NCI-H446 (cell line): ENCODE measurements around the gene RAB36.

Experiments
- DNase-seq, 2 experiments: peaks; one replicate each; lab custom pipeline; 2025; lab: John Stamatoyannopoulos, UW

The RAB36 gene

GRCh38 chr22:23182309-23183060, 37.2 kb downstream of the RAB36 start:
- no peak for DNase-seq

DNA sequence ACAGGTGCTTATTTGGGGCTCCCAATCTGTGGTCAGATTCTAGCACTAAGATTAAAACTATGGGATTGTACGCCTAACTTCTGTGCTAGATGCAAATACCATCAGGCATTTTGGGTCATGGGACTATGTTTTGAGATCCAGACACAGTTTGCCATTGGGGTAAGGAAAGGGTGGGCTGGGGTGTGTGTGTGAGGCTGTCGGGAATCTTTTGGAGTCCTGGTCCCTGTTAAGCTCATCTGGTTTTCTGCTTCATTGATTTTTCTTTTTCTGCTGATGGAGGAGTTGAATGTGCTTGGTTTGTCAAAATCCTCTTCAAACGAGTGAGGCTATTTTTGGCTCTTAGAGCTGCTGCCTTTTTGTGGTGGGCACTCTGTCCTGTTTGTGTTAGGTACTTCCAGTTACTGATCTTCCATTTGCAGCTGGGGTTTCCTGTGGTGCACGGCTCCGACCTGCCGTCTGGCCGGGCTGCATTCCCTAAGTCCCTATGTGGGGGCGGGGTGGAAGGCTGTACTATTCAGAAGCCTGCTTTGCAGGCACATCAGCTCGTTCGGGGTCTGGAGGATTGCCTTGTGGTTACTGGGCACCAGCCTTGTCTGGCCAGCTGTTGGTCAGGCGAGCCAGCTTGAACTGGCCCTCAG, 37.9 kb downstream of the RAB36 start:
- peak in 1 of 2 experiments; percentile 62 for DNase-seq

DNA sequence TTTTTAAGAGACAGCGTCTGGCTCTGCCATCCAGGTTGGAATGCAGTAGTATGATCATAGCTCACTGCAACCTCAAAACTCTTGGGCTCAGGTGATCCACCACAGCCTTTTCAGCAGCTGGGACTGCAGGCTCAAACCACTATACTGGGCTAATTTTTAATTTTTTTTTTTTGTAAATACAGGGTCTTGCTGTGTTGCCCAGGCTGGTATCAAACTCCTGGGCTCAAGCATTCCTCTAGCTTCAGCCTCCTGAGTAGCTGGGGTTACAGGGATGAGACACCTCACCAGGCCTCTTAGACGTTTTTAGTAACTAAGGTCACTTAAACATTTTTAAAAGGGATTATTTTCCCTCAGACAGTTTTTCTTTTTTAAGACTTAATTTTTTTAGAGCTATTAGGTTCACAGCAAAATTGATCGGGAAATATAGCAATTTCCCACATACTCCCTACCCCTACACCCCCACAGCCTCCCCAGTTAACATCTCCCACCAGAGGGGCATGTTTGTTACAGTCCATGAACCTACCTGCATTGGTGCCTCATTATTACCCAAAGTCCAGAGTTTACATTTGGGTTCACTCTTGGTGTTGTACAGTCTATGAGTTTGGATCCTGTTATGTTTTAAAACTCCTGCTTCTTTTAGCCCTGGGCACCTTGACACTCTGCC, 39.0 kb downstream of the RAB36 start:
- DNase-seq: no peak

DNA sequence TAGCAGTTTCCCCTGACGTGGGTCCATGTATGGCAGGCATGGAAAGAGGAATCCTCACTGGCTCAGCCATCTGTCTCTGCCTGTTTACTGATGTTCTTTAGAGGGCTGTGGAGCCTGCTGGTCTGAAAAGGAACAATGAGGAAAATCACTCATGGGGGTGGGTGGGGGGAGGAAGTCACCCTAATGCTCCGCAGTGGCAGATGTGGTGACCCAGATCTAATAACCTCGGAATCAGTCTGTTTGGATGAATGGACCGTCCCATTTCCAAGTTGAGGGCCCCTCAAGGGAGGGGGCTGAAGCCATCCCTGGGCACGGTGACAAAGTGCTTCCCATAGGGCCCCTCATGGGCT, 39.5 kb downstream of the RAB36 start:
- DNase-seq: peak in 1 of 2 experiments; percentile 40

DNA sequence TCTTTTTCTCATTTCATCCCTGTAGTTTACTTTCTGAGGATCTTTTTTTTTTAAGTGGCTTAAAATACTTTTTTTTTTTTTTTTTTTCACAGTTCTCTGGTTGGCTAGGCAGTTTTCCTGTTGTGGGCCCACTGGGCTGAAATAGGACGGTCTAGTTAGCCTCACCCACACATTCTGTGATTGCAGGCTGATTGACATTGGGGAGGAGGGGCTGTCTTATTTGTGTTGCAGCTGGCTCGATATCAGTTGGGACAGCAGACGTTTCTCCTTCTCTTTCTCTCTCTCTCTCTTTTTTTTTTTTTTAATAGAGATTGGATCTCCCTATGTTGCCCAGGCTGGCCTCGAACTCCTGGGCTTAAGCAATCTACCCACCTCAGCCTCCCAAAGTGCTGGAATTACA, 41.9 kb downstream of the RAB36 start:
- DNase-seq: no peak

DNA sequence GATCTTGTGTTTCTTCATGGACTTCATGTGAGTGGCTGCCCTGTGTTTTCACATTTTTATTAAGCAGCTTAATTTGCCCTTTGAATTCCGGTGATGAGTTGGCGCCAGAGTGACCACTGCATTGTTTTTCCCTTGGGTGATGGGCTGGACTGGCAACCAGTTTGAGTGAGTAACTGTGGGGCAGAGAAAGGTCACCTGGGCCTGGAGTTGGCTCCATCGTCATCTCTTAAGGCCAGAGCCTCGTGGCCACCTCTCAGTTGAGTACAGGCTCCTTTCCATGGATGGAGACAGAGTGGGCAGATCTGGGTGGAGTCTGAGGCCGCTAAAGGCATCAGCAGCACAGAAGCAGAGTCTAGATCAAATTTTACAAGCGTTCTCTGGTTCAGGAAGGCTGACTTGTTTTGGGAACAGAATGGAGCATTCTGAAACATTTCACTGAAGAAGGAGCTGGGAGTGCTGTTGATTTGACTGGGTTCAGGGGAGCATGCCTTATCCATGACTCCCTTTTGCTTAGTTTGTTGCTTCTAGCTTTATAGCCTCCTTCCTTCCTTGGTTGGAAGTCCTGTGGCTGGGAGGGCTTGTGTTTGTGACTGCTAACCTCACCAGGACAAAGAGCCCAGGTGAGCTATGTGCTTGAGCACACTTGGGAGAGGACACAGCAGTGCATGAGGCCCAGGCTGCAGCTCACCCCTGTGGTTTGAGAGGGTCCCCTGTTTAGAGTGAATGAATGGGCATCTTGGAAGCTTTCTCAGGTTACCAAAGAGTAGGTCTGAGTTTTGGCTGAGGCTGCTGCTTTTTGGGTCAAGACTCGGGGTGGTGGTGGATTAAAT, 42.8 kb downstream of the RAB36 start:
- no peak for DNase-seq

DNA sequence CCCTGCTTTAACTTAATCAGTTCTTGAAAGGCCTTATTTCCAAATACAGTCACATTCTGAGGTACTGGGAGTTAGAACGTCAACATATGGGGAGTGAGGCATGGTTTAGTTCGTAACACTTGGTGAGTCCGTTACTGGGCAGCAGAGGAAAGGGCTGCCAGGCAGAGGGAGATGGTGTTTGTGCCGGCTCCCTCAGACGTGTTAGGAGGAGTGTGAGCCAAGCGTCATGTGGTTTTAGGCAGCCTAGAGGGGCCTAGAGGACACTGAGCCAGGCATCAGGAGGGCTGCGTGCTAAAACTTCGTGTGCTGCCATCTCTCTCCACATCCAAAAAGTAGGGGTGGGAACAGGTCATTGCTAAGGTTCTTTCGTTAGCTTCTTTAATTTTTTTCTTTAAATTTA, 45.2 kb downstream of the RAB36 start:
- no peak for DNase-seq

GRCh38 chr22:23192133-23192532, 46.9 kb downstream of the RAB36 start:
- DNase-seq: peak in 1 of 2 experiments; percentile 61

- DNase-seq: peak in 1 of 2 experiments; percentile 61
Measured at GRCh38 chr22:23192558-23192957, 47.3 kb downstream of the RAB36 start.

DNA sequence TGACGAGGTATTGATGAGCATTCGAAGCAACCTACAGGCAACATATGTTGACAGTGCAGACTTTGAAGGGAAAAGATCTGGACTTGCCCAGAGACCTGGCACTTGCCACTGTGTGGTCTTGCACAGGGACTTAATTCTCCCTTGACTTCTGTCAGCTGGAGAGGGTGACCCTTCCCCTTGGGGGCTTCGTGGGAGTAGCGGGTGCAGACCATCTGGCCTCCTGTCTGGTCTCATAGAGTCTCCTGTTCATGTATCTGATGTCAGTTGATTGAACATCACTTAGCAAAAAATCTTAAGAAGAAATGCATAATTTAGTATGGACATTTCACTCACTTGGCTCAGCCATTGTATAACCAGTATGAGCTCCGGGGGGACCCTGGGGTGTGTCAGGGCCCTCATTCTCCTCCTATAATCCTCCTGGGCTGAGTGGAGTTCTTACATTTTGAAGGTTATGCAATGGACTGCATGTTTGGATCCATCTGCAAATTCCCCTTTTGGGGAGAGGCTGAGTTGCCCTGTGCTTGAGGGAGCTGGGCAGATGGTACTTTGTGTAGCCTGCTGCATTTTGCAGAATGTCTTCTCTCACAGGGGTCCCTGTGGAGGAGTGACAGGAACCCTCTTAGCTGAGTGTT, 48.0 kb downstream of the RAB36 start:
- DNase-seq: no peak

DNA sequence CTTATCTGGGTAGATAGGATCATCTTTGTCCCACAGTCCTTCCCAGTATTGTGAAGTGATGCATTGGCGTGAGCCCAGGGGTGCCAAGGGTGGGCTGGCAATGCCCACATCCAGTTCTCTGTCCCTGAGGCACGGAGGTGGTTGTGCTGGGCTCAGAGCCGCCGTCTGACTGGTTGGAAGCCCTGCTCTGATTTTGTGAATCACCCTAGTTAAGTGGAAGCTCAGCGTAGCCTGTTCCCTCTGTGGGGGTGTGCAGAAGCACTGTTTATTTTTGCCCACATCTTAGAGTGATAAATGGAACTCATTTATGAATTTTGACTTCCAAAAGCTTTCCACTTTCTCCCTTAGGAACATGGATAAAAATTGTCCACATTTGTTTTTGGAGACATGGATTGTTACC, 48.6 kb downstream of the RAB36 start:
- no peak for DNase-seq

GRCh38 chr22:23196165-23196564, 50.9 kb downstream of the RAB36 start:
- DNase-seq: no peak

DNA sequence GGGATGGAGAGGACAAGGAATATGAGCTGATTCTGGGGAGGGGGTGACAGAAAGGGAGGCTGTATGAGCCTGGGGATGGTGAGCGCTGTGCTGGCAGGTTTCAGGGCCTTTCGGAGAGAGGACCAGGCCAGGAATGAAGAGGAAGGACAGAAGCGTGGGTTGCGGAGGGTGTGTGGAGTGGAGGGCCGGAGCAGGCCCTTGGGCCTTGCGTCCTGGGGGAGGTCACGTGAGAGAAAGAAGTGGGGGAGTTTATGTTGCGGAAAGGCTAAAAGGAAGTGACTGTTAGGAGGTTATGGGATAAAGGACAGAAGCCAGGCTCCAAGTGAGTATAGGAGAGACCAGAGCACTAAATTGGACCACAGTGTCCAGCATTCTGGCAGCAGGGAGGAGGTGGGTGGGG, 52.6 kb downstream of the RAB36 start:
- no peak for DNase-seq

GRCh38 chr22:23199159-23199558, 53.9 kb downstream of the RAB36 start:
- DNase-seq: peak in 1 of 2 experiments; percentile 51

- no peak for DNase-seq
Measured at GRCh38 chr22:23200898-23201297, 55.6 kb downstream of the RAB36 start.

DNA sequence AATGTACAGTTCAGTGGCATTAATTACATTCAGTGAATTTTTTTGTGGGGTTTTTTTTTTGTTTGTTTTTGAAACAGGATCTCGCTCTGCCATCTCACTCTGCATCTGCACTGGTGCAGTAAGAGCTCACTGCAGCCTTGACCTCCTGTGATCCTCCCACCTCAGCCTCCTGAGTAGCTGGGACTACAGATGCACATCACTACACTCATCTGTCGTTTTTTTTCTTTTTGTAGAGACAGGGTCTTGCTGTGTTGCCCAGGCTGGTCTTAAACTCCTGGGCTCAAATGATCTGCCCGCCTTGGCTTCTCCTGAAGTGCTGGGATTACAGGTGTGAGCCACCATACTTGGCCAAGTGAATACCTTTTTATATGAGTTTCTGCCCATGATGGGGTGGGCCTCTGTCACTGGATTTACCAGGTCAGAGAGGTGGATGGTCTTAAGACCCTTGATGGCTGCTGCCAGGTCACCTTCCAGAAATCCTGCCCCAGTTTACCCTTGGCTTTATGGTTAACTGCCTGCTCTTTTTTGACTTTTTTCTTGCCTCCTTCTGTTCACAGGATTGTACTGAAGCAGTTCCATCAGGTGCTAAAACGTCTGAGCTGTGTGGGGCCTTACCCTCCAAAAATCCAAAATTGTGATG, 57.7 kb downstream of the RAB36 start:
- DNase-seq: no peak

- peak in 1 of 2 experiments; percentile 77 for DNase-seq
Measured at GRCh38 chr22:23203452-23204124, 58.3 kb downstream of the RAB36 start.

GRCh38 chr22:23204125-23204488, 58.8 kb downstream of the RAB36 start:
- peak in 1 of 2 experiments; percentile 66 for DNase-seq

DNA sequence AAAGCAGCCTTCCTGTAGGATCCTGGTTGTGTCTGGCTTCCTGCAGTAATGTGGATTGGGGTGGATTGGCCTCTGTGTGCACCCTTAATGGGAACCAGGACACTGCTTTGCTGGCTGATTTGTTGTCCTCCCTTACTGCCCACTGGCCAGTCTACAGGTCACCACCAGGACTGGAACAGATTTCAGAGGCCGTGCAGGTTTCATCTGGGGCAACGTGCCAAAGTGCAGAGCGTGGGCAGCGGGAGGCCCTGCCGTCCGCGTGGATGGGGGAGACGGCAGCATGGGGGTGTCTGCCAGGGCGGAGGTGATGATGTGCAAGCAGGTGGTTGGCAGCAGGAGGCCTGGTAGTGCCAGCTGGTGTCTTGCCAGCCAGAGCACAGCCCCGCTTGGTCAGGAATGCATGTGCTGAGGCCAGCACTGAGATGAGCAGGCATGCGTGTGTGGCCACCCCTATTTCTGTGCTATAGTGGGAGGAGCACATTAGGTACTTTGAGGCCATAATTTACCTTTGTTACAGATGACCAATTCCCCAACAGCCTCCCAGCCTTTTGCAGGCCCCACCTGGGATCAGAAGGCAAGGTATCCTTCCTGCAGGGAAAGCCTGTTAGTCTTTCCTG, 59.4 kb downstream of the RAB36 start:
- DNase-seq: peak; percentile 72 to 94

DNA sequence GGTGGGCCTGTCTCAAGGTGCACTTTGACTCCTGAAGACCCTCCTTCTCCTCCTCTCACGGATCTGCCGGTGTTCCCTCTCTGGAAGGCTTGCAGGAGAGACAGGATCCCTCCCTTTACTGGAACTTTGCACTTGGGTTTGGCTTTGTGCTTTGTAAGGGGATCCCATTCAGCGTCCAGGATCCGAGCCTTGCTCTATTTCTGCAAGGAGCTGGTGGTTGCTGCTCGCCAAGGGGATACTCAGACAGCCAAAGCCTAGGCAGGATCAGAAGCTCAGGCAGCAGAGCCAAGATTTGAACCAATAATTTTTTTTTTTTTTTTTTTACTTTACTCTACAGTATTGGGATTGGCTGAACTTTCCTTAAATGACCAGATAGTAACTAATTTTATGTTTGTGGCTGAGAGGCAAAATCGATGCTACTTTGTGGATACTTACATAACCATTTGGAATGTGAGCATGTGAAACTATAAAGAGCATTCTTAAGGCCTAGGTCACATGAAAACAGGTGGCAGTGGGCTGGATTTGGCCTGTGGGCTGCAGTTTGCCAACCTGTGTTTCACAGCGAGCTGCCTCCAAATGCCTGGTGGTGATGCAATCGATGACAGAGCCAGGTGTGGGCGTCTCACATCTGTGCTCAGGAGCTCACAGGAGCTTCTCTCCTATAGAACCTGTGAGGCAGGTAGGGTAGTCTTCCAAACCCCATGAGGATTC, 60.2 kb downstream of the RAB36 start:
- DNase-seq: peak in 1 of 2 experiments; percentile 59
